Fibroblast of lung (primary cell): Measurements from ENCODE around the gene ABCB1.

Experiments used
- CTCF ChIP-seq, 2 donors: IDR thresholded peaks in 1 of 2; conservative IDR thresholded peaks in 1 of 2; 1 replicate in 1 of 2; 2 replicates in 1 of 2; pipeline ENCODE4 v1.5.1; 2011 to 2012; ENCODE audit warnings: low read length in 2 of 2, control low read depth in 1 of 2, inconsistent platforms in 1 of 2, low read depth in 1 of 2, mild to moderate bottlenecking in 1 of 2
- EZH2 ChIP-seq: IDR thresholded peaks from 2 replicates; pipeline ENCODE4 v1.5.1; 2012; ENCODE audit warnings: low read length, control low read depth, mild to moderate bottlenecking; ENCODE audit errors: missing control alignments

GRCh38 chr7:87479951-87480350, 120.7 kb downstream of the ABCB1 start:
- TF ChIP-seq CTCF (conservative IDR thresholded peaks at IDR 0.05 in 1 of 2, IDR thresholded peaks at IDR 0.05 in 1 of 2; ENCODE audit: low read depth in 1 of 2, low read length in 2 of 2) (no peak), EZH2 (no peak)
